CD4-positive, alpha-beta T cell treated with Interleukin-17A for 1 hour (primary cell): ENCODE measurements around the gene AFF1.
"Not testable (repeated sequence)": the region's sequence is repeated elsewhere in the genome, so short reads cannot be mapped to it uniquely, and the experiment has no call there.

Experiments used
- DNase-seq: peaks from one replicate; pipeline ENCODE4 v3.0.0-alpha.2; 2020

Gene AFF1

GRCh38 chr4:87118826-87119225, 184.0 kb downstream of the AFF1 start:
- DNase-seq = no peak

- no peak for DNase-seq
Observed at GRCh38 chr4:87120010-87120409, 185.2 kb downstream of the AFF1 start.

GRCh38 chr4:87120411-87121162, 185.8 kb downstream of the AFF1 start:
- DNase-seq = no peak

- no peak for DNase-seq
Observed at GRCh38 chr4:87121341-87122065, 186.7 kb downstream of the AFF1 start.

- no peak for DNase-seq
Observed at GRCh38 chr4:87122252-87122651, 187.4 kb downstream of the AFF1 start.

- no peak for DNase-seq
Observed at GRCh38 chr4:87126056-87126455, 191.2 kb downstream of the AFF1 start.

GRCh38 chr4:87128006-87128705, 193.3 kb downstream of the AFF1 start:
- DNase-seq = no peak

- DNase-seq = no peak
Observed at GRCh38 chr4:87129681-87130080, 194.9 kb downstream of the AFF1 start.

GRCh38 chr4:87130985-87131703, 196.3 kb downstream of the AFF1 start:
- no peak for DNase-seq

GRCh38 chr4:87132035-87132434, 197.2 kb downstream of the AFF1 start:
- DNase-seq = no peak

- DNase-seq = no peak
Observed at GRCh38 chr4:87133183-87133582, 198.4 kb downstream of the AFF1 start.

GRCh38 chr4:87134122-87134521, 199.3 kb downstream of the AFF1 start:
- DNase-seq = no peak

GRCh38 chr4:87141428-87141827, 206.6 kb downstream of the AFF1 start:
- no peak for DNase-seq

GRCh38 chr4:87144356-87144755, 209.5 kb downstream of the AFF1 start:
- DNase-seq = no peak

- DNase-seq = not testable (repeated sequence)
Observed at GRCh38 chr4:87145934-87146333, 211.1 kb downstream of the AFF1 start.

GRCh38 chr4:87147116-87147515, 212.3 kb downstream of the AFF1 start:
- no peak for DNase-seq

- DNase-seq = peak; percentile 77
Observed at GRCh38 chr4:87150498-87151261, 215.9 kb downstream of the AFF1 start.

GRCh38 chr4:87151730-87152129, 216.9 kb downstream of the AFF1 start:
- no peak for DNase-seq

- DNase-seq = no peak
Observed at GRCh38 chr4:87152310-87153041, 217.7 kb downstream of the AFF1 start.

- DNase-seq = no peak
Observed at GRCh38 chr4:87153078-87153870, 218.5 kb downstream of the AFF1 start.

- DNase-seq = no peak
Observed at GRCh38 chr4:87165892-87166291, 231.1 kb downstream of the AFF1 start.
